ENCODE data around the gene DOK6.
A peak's percentile ranks its signal among the peaks of the same experiment; 100 is the strongest.

Gene DOK6

DNA sequence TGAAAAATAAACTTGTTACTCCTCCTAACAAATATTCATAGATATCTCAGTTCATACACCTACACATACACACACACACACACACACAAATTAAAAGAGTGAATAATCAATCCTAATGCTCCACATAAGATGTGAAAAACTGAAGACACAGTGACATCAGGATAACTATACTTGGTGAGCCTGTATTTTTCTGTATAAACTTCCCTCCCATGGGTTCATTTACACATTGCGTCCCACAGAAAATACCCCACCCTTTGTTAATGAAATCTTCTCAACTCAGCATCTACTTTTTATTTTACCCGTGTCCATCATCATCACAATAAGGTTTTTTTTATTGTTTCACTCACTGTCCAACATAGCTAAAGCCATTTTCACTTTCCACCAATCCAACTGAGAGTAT, 486.6 kb downstream of the DOK6 start:
- Histone ChIP-seq H2BK5ac (ENCODE audit: low read depth, low read length, poor library complexity, severe bottlenecking) (no peak overlapping the region), H2BK12ac (ENCODE audit: low read length in 2 of 2) (no peak overlapping the region), H3K27me3 (ENCODE audit: control insufficient read depth in 1 of 2, insufficient read depth in 1 of 2, low read length in 2 of 2) (no peaks in the 10 kb centered on the region), H2BK120ac (ENCODE audit: low read depth, low read length) (no peak overlapping the region), H3K4ac (ENCODE audit: low read depth in 1 of 2, low read length in 2 of 2) (no peak overlapping the region), H3K9me3 (ENCODE audit: control insufficient read depth, low read length) (peaks cover 3% of the 10 kb centered on the region), H3K18ac (ENCODE audit: low read depth in 1 of 2, low read length in 2 of 2) (no peak overlapping the region), H3K4me3 (ENCODE audit: insufficient read depth in 1 of 2, low read depth in 1 of 2, low read length in 2 of 2) (no peak overlapping the region), H4K8ac (ENCODE audit: low read length) (no peak overlapping the region), H3K4me2 (ENCODE audit: low read length, poor library complexity, severe bottlenecking) (no peak overlapping the region), H3K23ac (ENCODE audit: low read length in 2 of 2) (no peak overlapping the region), H3K27ac (ENCODE audit: low read length, poor library complexity, severe bottlenecking) (no peak overlapping the region), H3K9ac (ENCODE audit: low read length) (no peak overlapping the region), H2AK5ac (ENCODE audit: low read length, severe bottlenecking) (no peak overlapping the region), H2BK15ac (ENCODE audit: low read depth, poor library complexity, severe bottlenecking) (no peak overlapping the region), H3K79me1 (replicated peaks; ENCODE audit: low read length, poor library complexity, severe bottlenecking) (no peaks in the 10 kb centered on the region), H3K4me1 (ENCODE audit: control insufficient read depth, insufficient read depth, low read depth, low read length) (peaks cover 6% of the 10 kb centered on the region), H3K36me3 (ENCODE audit: control insufficient read depth in 1 of 2, insufficient read depth in 2 of 2, low read depth in 1 of 2, low read length in 2 of 2) (no peaks in the 10 kb centered on the region), H2AFZ (ENCODE audit: low read depth, low read length) (no peak overlapping the region), H4K91ac (ENCODE audit: low read length) (no peak overlapping the region), H3K14ac (ENCODE audit: low read length in 2 of 2) (no peak overlapping the region)
- 93% methylated on average over 2 of the region's 2 CpGs for WGBS
- DNase-seq, result no peak

DNA sequence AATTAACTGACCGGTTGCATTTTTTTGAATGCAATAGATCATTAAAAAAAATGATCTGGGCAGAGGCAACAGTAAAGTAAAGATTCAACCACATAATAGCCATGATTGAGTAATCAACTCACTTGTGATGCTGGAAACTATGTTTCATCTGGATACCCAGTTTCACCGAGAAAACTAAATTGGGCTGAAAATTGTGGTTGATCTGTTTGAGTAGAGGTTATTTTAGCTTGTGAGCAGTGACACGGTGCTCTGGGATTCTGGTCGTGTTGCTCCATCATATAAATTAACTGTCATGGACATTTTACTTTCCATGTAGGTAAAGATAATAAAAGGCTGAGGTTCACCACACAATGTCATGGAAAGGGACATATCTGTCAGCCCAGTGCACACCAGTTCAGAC, 488.3 kb downstream of the DOK6 start:
- H3K4me1 ChIP-seq (ENCODE audit: control insufficient read depth, insufficient read depth, low read depth, low read length), result peaks cover 3% of the 10 kb centered on the region
- no peak overlapping the region for H2AFZ ChIP-seq (ENCODE audit: low read depth, low read length)
- H3K27ac ChIP-seq (ENCODE audit: low read length, poor library complexity, severe bottlenecking), result no peak overlapping the region
- H3K23ac ChIP-seq (ENCODE audit: low read length in 2 of 2), result no peak overlapping the region
- no peak overlapping the region for H2BK12ac ChIP-seq (ENCODE audit: low read length in 2 of 2)
- no peak overlapping the region for H3K14ac ChIP-seq (ENCODE audit: low read length in 2 of 2)
- no peak overlapping the region for H2BK15ac ChIP-seq (ENCODE audit: low read depth, poor library complexity, severe bottlenecking)
- no peak overlapping the region for H3K4me3 ChIP-seq (ENCODE audit: insufficient read depth in 1 of 2, low read depth in 1 of 2, low read length in 2 of 2)
- H4K8ac ChIP-seq (ENCODE audit: low read length), result no peak overlapping the region
- H3K36me3 ChIP-seq (ENCODE audit: control insufficient read depth in 1 of 2, insufficient read depth in 2 of 2, low read depth in 1 of 2, low read length in 2 of 2), result no peaks in the 10 kb centered on the region
- no peak overlapping the region for H2BK5ac ChIP-seq (ENCODE audit: low read depth, low read length, poor library complexity, severe bottlenecking)
- H2AK5ac ChIP-seq (ENCODE audit: low read length, severe bottlenecking), result no peak overlapping the region
- DNase-seq, result peak; percentile 3
- no peak overlapping the region for H4K91ac ChIP-seq (ENCODE audit: low read length)
- no peaks in the 10 kb centered on the region for H3K27me3 ChIP-seq (ENCODE audit: control insufficient read depth in 1 of 2, insufficient read depth in 1 of 2, low read length in 2 of 2)
- no peak overlapping the region for H3K4me2 ChIP-seq (ENCODE audit: low read length, poor library complexity, severe bottlenecking)
- 100% methylated on average over 1 of the region's 4 CpGs for WGBS
- H3K4ac ChIP-seq (ENCODE audit: low read depth in 1 of 2, low read length in 2 of 2), result no peak overlapping the region
- H2BK120ac ChIP-seq (ENCODE audit: low read depth, low read length), result no peak overlapping the region
- H3K9me3 ChIP-seq (ENCODE audit: control insufficient read depth, low read length), result peaks cover 3% of the 10 kb centered on the region
- no peak overlapping the region for H3K9ac ChIP-seq (ENCODE audit: low read length)
- no peak overlapping the region for H3K18ac ChIP-seq (ENCODE audit: low read depth in 1 of 2, low read length in 2 of 2)
- no peaks in the 10 kb centered on the region for H3K79me1 ChIP-seq (replicated peaks; ENCODE audit: low read length, poor library complexity, severe bottlenecking)

GRCh38 chr18:69890558-69890957, 489.9 kb downstream of the DOK6 start:
- Histone ChIP-seq H2BK15ac (ENCODE audit: low read depth, poor library complexity, severe bottlenecking) (no peak overlapping the region), H3K18ac (ENCODE audit: low read depth in 1 of 2, low read length in 2 of 2) (no peak overlapping the region), H2BK12ac (ENCODE audit: low read length in 2 of 2) (no peak overlapping the region), H3K79me1 (replicated peaks; ENCODE audit: low read length, poor library complexity, severe bottlenecking) (no peaks in the 10 kb centered on the region), H3K9ac (ENCODE audit: low read length) (no peak overlapping the region), H3K36me3 (ENCODE audit: control insufficient read depth in 1 of 2, insufficient read depth in 2 of 2, low read depth in 1 of 2, low read length in 2 of 2) (no peaks in the 10 kb centered on the region), H3K4me2 (ENCODE audit: low read length, poor library complexity, severe bottlenecking) (no peak overlapping the region), H3K4ac (ENCODE audit: low read depth in 1 of 2, low read length in 2 of 2) (no peak overlapping the region), H2BK5ac (ENCODE audit: low read depth, low read length, poor library complexity, severe bottlenecking) (no peak overlapping the region), H3K27me3 (ENCODE audit: control insufficient read depth in 1 of 2, insufficient read depth in 1 of 2, low read length in 2 of 2) (no peaks in the 10 kb centered on the region), H2AFZ (ENCODE audit: low read depth, low read length) (no peak overlapping the region), H2AK5ac (ENCODE audit: low read length, severe bottlenecking) (no peak overlapping the region), H3K14ac (ENCODE audit: low read length in 2 of 2) (no peak overlapping the region), H4K8ac (ENCODE audit: low read length) (no peak overlapping the region), H3K27ac (ENCODE audit: low read length, poor library complexity, severe bottlenecking) (no peak overlapping the region), H3K4me1 (ENCODE audit: control insufficient read depth, insufficient read depth, low read depth, low read length) (peaks cover 1% of the 10 kb centered on the region), H4K91ac (ENCODE audit: low read length) (no peak overlapping the region), H3K23ac (ENCODE audit: low read length in 2 of 2) (no peak overlapping the region), H2BK120ac (ENCODE audit: low read depth, low read length) (no peak overlapping the region), H3K9me3 (ENCODE audit: control insufficient read depth, low read length) (peaks cover 3% of the 10 kb centered on the region), H3K4me3 (ENCODE audit: insufficient read depth in 1 of 2, low read depth in 1 of 2, low read length in 2 of 2) (no peak overlapping the region)
- 100% methylated on average over 1 of the region's 1 CpG for WGBS
- DNase-seq, result no peak

- no peak overlapping the region for H3K23ac ChIP-seq (ENCODE audit: low read length in 2 of 2)
- no peak overlapping the region for H3K9ac ChIP-seq (ENCODE audit: low read length)
- WGBS, result 94% methylated on average over 2 of the region's 2 CpGs
- H3K27me3 ChIP-seq (ENCODE audit: control insufficient read depth in 1 of 2, insufficient read depth in 1 of 2, low read length in 2 of 2), result no peaks in the 10 kb centered on the region
- H3K79me1 ChIP-seq (replicated peaks; ENCODE audit: low read length, poor library complexity, severe bottlenecking), result no peaks in the 10 kb centered on the region
- H2AFZ ChIP-seq (ENCODE audit: low read depth, low read length), result no peak overlapping the region
- no peak overlapping the region for H3K4ac ChIP-seq (ENCODE audit: low read depth in 1 of 2, low read length in 2 of 2)
- H3K36me3 ChIP-seq (ENCODE audit: control insufficient read depth in 1 of 2, insufficient read depth in 2 of 2, low read depth in 1 of 2, low read length in 2 of 2), result no peaks in the 10 kb centered on the region
- no peak overlapping the region for H2AK5ac ChIP-seq (ENCODE audit: low read length, severe bottlenecking)
- no peak overlapping the region for H2BK12ac ChIP-seq (ENCODE audit: low read length in 2 of 2)
- no peaks in the 10 kb centered on the region for H3K4me1 ChIP-seq (ENCODE audit: control insufficient read depth, insufficient read depth, low read depth, low read length)
- no peak overlapping the region for H4K8ac ChIP-seq (ENCODE audit: low read length)
- no peak overlapping the region for H2BK15ac ChIP-seq (ENCODE audit: low read depth, poor library complexity, severe bottlenecking)
- no peak for DNase-seq
- H3K27ac ChIP-seq (ENCODE audit: low read length, poor library complexity, severe bottlenecking), result no peak overlapping the region
- no peak overlapping the region for H3K4me2 ChIP-seq (ENCODE audit: low read length, poor library complexity, severe bottlenecking)
- H2BK5ac ChIP-seq (ENCODE audit: low read depth, low read length, poor library complexity, severe bottlenecking), result no peak overlapping the region
- no peak overlapping the region for H4K91ac ChIP-seq (ENCODE audit: low read length)
- H3K4me3 ChIP-seq (ENCODE audit: insufficient read depth in 1 of 2, low read depth in 1 of 2, low read length in 2 of 2), result no peak overlapping the region
- H3K18ac ChIP-seq (ENCODE audit: low read depth in 1 of 2, low read length in 2 of 2), result no peak overlapping the region
- peaks cover 3% of the 10 kb centered on the region for H3K9me3 ChIP-seq (ENCODE audit: control insufficient read depth, low read length)
- H2BK120ac ChIP-seq (ENCODE audit: low read depth, low read length), result no peak overlapping the region
- no peak overlapping the region for H3K14ac ChIP-seq (ENCODE audit: low read length in 2 of 2)
Measured at GRCh38 chr18:69894467-69894866, 493.8 kb downstream of the DOK6 start.
